ENCODE results near the gene GTPBP3. TPM values are rescaled to one million over a fixed set of nuclear protein-coding genes. Genes with fewer than 3 reads are reported as not detected.

The GTPBP3 gene
- total RNA-seq, 1 experiment from 2014 or later = 35.3 TPM

DNA sequence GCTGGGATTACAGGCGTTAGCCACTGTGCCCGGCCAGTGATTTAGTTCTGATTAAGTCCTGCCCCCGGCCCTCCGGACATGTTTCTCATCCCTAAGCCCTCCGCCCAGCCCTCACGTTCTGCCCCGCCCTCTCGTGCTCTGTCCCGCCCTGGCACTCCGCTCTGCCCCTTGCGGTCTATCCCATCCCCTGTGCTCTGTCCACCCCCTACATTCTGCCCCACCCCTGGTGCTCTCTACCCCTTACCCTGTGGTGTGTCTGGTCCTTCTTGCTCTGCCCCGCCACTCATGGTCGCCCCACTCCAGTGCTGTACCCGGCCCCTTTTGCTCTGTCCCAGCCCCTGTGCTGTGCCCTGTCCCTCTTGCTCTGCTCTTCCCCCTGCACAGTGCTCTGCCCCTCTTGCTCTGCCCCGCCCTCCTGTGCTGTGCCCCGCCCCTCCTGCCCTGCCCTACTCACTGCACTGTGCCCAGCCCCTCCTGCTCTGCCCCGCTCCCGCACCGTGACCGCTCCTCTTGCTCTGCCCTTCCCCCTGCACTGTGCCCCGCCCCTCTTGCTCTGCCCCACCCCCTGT lies 3.0 kb downstream of the GTPBP3 start:
- DNase-seq (ENCODE audit: low read depth, low spot score) = no peak
- intact Hi-C loops (cut with micrococcal nuclease; ENCODE audit: unreplicated experiment) (no loop called here), in situ Hi-C loops (cut with HindIII; ENCODE audit: low pct_unique_long_range_greater_than_20kb, low sequenced_read_pairs) (no loop called here)
- H3K27ac ChIP-seq (ENCODE audit: low read length) = no peak overlapping the region
- H3K9me3 ChIP-seq (ENCODE audit: control insufficient read depth, insufficient read depth, low read depth, low read length) = no peaks in the 10 kb centered on the region
- ChIA-PET POLR2A (no interaction called here), CTCF (no interaction called here)
- H3K27me3 ChIP-seq (ENCODE audit: control insufficient read depth, insufficient read depth, low read length) = no peaks in the 10 kb centered on the region
- H3K4me1 ChIP-seq (ENCODE audit: control insufficient read depth, insufficient read depth, low read length) = peaks cover 7% of the 10 kb centered on the region
- BruUV-seq (replicated peaks) = no TSS peak
- TF ChIP-seq, protein P1, sequence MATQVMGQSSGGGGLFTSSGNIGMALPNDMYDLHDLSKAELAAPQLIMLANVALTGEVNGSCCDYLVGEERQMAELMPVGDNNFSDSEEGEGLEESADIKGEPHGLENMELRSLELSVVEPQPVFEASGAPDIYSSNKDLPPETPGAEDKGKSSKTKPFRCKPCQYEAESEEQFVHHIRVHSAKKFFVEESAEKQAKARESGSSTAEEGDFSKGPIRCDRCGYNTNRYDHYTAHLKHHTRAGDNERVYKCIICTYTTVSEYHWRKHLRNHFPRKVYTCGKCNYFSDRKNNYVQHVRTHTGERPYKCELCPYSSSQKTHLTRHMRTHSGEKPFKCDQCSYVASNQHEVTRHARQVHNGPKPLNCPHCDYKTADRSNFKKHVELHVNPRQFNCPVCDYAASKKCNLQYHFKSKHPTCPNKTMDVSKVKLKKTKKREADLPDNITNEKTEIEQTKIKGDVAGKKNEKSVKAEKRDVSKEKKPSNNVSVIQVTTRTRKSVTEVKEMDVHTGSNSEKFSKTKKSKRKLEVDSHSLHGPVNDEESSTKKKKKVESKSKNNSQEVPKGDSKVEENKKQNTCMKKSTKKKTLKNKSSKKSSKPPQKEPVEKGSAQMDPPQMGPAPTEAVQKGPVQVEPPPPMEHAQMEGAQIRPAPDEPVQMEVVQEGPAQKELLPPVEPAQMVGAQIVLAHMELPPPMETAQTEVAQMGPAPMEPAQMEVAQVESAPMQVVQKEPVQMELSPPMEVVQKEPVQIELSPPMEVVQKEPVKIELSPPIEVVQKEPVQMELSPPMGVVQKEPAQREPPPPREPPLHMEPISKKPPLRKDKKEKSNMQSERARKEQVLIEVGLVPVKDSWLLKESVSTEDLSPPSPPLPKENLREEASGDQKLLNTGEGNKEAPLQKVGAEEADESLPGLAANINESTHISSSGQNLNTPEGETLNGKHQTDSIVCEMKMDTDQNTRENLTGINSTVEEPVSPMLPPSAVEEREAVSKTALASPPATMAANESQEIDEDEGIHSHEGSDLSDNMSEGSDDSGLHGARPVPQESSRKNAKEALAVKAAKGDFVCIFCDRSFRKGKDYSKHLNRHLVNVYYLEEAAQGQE (IDR thresholded peaks at IDR 0.05; ENCODE audit: insufficient read depth in 1 of 2, low read depth in 2 of 2, low read length in 1 of 2) = no peak
- no peak for TF ChIP-seq TCF7L2 (IDR thresholded peaks at IDR 0.05; ENCODE audit: low read depth, low read length)
- peak; percentile 41 for ATAC-seq
- no peak overlapping the region for H3K4me3 ChIP-seq (ENCODE audit: low read depth in 2 of 2, low read length in 2 of 2)
- H3K36me3 ChIP-seq (ENCODE audit: control insufficient read depth, insufficient read depth, low read length) = peaks cover 4% of the 10 kb centered on the region; the same call in 1 of the 2 replicates

DNA sequence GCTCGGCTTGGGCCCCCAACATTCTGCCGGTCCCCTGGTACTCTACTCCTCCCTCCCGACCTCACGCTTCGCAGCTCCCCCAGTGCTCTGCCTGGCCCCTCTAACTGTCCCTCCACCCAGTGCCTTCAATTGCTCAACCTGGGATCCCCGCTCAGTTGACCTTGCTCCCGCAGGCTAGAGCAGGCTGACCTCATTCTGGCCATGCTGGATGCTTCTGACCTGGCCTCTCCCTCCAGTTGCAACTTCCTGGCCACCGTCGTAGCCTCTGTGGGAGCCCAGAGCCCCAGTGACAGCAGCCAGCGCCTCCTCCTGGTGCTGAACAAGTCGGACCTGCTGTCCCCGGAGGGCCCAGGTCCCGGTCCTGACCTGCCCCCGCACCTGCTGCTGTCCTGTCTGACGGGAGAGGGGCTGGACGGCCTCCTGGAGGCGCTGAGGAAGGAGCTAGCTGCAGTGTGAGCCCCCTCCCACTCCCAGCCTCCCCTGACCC lies 3.6 kb downstream of the GTPBP3 start:
- TF ChIP-seq TCF7L2 (IDR thresholded peaks at IDR 0.05; ENCODE audit: low read depth, low read length) (no peak), POLR2AphosphoS5 (IDR thresholded peaks at IDR 0.05; ENCODE audit: low read depth, low read length) (no peak), SIN3A (IDR thresholded peaks at IDR 0.05; ENCODE audit: borderline replicate concordance, insufficient read depth, low read depth, low read length) (no peak)
- TF ChIP-seq, protein P1 (IDR thresholded peaks at IDR 0.05; ENCODE audit: insufficient read depth in 1 of 2, low read depth in 2 of 2, low read length in 1 of 2) = no peak
- TF ChIP-seq, protein P2, sequence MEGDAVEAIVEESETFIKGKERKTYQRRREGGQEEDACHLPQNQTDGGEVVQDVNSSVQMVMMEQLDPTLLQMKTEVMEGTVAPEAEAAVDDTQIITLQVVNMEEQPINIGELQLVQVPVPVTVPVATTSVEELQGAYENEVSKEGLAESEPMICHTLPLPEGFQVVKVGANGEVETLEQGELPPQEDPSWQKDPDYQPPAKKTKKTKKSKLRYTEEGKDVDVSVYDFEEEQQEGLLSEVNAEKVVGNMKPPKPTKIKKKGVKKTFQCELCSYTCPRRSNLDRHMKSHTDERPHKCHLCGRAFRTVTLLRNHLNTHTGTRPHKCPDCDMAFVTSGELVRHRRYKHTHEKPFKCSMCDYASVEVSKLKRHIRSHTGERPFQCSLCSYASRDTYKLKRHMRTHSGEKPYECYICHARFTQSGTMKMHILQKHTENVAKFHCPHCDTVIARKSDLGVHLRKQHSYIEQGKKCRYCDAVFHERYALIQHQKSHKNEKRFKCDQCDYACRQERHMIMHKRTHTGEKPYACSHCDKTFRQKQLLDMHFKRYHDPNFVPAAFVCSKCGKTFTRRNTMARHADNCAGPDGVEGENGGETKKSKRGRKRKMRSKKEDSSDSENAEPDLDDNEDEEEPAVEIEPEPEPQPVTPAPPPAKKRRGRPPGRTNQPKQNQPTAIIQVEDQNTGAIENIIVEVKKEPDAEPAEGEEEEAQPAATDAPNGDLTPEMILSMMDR (IDR thresholded peaks at IDR 0.05) = no peak
- CTCF ChIA-PET = no interaction called here
- BruUV-seq (replicated peaks) = no TSS peak
- no peak overlapping the region for H3K27ac ChIP-seq (ENCODE audit: low read length)
- DNase-seq (ENCODE audit: low read depth, low spot score) (no peak), ATAC-seq (no peak)
- H3K27me3 ChIP-seq (ENCODE audit: control insufficient read depth, insufficient read depth, low read length) = no peaks in the 10 kb centered on the region
- no peak overlapping the region for H3K4me3 ChIP-seq (ENCODE audit: low read depth in 2 of 2, low read length in 2 of 2)
- intact Hi-C loops (cut with micrococcal nuclease; ENCODE audit: unreplicated experiment) = no loop called here
- in situ Hi-C loops (cut with HindIII; ENCODE audit: low pct_unique_long_range_greater_than_20kb, low sequenced_read_pairs) = no loop called here
- H3K4me1 ChIP-seq (ENCODE audit: control insufficient read depth, insufficient read depth, low read length) = peaks cover 4% of the 10 kb centered on the region
- no peaks in the 10 kb centered on the region for H3K9me3 ChIP-seq (ENCODE audit: control insufficient read depth, insufficient read depth, low read depth, low read length)
- POLR2A ChIA-PET = no interaction called here
- peaks cover 4% of the 10 kb centered on the region; the same call in 1 of the 2 replicates for H3K36me3 ChIP-seq (ENCODE audit: control insufficient read depth, insufficient read depth, low read length)

Data from Panc1 (cell line).